NOMO-1 treated with DMSO at 0.1 percent for 48 hours (cell line): ENCODE data around the gene LRIG1.

ENCODE experiments used
- DNase-seq: peaks from one replicate; lab custom pipeline; 2025; ENCODE audit not compliant: unreplicated experiment; lab: John Stamatoyannopoulos, UW

The LRIG1 gene

DNA sequence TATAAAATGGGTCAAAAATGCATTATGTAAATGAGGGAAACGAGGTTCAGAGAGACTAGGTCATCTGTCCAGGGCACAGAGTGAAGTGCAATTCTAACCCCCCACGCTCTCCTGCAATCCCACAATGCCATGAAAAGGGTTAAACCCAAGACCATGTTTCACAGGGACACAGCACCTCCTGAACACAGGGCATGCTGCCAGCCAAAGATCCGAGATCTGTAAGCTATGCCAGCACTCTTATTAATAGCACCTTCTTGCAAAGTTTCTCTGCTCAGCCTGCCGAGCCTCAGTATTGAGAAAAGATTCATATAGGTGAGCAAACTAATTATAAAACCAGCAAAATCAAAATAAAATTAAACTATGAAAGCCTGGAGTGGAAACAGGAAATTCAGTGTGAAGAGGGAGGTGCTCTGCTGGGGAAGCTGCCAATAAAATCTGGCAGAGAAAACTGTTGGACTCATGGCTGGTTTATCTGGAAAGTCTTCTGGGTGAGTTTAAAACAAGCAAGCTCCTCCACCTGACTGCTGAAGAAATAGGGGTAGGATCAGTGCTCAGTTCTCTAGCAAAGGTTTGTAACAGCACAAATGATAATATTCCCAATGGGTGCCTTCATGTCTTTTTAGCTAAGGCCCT lies 50.3 kb downstream of the LRIG1 start:
- no peak for DNase-seq

DNA sequence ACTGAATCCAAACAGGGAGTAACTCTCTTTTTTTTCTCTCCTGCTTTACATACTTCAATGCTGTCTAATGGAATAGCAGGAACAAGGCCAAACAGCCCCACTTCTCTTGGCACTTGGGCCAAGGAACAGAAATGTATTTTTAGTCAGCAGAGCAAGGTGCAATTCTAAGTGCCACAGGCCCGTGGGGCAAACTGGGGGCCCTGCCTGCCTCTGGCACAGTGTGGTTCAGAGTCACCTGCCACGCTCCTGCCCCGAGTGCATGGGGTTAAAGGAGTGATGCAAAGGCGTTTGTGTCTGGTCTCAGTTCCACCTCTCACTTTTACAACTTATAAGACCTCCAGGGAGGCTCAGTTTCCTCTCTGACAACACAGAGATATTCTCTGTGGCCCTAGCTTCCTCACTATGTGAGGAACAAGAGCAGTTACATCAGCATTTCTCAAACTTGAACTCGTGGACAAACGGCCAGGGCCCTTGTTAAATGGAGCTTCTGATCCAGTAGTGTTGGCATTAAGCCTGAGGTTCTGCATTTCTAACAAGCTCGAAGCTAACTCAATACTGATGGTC lies 51.3 kb downstream of the LRIG1 start:
- DNase-seq = no peak

- DNase-seq = no peak
Measured at GRCh38 chr3:66444146-66444644, 56.6 kb downstream of the LRIG1 start.

DNA sequence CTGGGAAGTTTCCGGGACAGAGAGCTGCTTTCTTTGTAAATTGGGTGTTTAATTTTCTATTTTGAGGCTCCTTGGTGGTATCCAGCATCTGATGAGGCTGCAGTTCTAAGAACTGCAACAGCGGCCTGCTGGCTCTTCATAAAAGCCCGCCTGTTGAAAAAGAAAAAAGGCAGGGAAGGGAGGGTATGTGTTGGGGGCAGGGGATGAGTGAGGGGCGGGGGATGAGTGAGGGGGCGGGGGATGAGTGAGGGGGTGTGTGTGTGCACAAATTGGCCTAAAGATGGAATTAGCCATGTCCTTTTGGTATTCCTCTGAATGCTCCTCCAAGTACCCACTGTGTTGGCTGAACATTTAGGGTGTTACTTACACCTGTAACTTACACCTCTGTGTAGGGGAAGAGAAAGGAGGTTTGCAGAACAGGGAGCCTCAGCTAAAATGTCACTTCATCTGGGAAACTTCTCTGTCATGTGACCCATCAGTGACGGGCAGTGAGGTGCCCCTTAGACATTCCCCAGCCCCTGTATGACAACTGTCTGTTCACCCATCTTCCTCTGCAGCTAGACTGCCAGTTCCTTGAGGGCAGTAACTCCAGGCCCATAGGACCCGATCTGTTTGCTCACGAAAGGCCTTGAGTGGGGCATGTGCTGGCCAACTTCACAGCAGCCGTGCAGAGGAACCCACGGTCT lies 57.6 kb downstream of the LRIG1 start:
- DNase-seq = no peak

- no peak for DNase-seq
Measured at GRCh38 chr3:66442254-66443117, 58.3 kb downstream of the LRIG1 start.

- DNase-seq = no peak
Measured at GRCh38 chr3:66441692-66442091, 59.1 kb downstream of the LRIG1 start.

GRCh38 chr3:66441129-66441528 lies 59.7 kb downstream of the LRIG1 start:
- no peak for DNase-seq

DNA sequence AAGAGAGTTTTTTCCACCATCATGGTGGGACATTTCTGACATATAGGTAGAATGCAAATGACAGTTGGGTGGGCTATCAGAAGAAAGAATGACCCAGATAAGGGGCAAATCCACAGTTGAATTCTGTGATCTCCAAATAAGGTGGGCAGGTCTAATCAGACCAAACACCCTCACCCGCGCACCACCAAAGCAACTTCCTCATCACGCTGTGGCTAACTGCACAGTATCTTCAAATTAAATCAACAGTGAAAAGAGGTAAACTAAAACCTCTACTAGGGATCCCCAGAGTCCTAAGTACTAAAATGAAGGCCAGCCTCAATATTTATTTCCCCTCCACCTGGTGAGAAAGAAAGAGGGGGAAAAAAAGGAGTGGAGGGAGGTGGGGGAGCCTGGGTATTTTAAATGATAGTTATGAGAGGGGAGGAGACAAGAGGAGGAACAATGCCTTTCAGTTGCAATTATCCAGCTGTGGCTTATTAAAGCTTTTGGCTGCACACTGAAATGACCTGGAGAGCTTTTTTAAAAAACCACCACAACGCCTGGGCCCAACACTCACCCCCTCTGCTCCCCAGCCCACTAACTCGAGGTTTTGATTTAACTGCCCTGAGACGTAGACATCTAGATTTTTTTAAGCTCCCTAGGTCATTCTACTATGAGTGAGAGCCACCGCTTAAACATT lies 61.0 kb downstream of the LRIG1 start:
- DNase-seq = peak; percentile 81

DNA sequence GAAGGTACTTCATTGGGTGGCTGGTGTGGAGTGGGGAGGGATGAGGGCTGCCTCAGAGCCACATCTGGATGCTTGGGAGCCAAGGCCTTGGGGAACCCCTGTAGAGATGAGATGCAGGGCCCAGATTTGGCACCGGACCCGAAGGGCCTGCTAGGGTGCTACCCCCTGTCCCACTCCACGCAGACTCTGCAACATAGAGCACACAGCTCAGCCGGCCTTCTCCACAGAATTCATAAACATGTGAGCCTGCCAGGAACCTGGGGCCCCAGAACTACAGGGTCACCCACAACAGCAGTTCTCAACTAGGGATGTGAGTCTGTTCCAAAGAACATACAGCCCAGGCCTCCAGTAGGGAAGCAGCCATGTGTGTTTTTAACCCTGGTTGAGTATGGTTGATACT lies 62.8 kb downstream of the LRIG1 start:
- no peak for DNase-seq

GRCh38 chr3:66437341-66437929 lies 63.4 kb downstream of the LRIG1 start:
- no peak for DNase-seq

GRCh38 chr3:66435989-66436388 lies 64.8 kb downstream of the LRIG1 start:
- DNase-seq = no peak

- no peak for DNase-seq
Measured at GRCh38 chr3:66434726-66435125, 66.1 kb downstream of the LRIG1 start.

GRCh38 chr3:66433522-66433782 lies 67.4 kb downstream of the LRIG1 start:
- no peak for DNase-seq

DNA sequence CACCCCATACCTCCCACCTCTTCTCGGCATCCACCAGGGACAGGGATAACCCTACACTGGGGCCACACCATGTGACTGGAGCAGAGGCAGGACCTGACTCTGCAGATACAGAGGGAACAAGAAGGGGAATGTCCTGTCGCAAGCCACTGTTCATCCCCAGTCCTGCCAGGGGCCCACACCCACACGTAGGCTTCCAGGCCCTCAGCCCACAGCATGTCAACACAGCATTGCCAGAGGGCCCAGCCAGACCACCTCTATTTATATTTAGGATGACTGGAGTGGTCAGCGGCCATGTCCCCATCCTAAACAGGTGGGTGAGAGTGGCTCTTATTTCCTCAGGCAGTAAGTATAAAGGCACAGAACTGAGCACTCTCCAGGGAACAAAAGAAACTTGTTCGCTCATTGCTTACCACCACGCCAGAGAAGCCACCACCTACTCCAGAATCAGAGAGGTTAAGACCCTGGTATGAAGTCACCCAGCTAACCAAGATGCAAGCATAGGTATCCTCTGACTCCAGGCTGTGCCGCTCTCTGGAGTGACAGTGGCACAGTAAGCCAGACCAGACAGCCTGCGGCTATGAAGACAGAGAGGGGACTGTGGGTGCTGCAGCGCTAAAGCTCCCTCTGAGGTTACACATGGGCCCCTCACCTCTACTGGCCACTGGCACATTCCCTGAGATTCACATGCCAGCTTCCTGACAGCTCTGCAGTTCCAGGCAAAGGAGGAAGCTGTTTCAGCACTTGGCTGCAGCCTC lies 67.9 kb downstream of the LRIG1 start:
- DNase-seq = no peak

DNA sequence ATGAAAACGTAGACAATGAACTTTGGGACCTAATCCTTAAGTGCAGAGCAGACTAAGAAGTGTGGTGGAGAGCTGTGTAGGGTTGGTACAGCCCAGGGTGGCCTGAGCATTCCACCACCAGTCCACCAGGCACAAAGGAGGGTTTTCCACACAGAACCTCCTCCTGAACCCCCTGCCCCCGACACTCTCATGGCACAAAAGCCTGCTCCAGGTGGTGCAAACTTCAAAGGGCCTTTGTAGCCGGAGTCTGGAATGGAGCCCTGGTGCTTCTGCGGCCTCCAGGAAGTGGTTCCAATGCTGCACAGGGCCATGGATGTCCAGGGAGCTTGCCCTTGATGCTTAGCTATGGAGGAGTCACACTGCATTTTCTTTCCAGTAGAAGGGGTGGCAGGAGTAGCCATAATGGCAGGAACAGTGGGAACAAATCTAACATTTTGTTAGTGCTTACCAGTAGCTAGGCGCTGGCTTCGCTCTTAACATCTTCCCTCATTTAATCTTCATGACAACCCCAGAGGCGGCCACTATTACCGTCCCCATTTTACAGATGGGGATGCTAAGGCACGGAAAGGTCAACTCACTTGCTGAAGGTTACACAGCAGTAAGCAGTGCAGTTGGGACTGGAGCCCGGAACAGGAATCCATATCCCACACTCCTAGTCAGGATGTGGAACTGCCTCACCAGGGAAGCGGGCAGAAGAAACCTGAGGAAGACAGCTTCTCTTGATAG lies 68.6 kb downstream of the LRIG1 start:
- no peak for DNase-seq

- DNase-seq = no peak
Measured at GRCh38 chr3:66431494-66431893, 69.3 kb downstream of the LRIG1 start.

DNA sequence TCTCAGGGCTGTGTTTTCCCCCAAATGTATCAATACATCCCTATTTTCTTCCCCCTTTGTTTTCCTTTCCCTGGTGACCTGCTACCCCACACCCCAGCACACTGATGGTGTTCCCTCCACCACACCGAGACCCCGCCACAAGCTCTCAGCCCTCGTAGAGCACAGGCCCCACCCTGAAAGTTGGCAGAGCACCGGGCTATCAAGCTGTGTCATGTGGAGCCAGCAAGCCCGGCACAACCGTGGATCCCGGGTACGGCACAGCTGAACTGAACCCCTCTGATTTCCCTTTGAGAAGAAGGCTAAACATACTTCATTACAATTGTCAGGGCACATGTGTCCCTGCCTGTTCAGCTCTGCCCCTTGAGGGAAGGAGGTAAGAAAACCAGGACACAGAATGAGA lies 69.9 kb downstream of the LRIG1 start:
- DNase-seq = no peak

GRCh38 chr3:66428733-66429132 lies 72.1 kb downstream of the LRIG1 start:
- no peak for DNase-seq

GRCh38 chr3:66427951-66428474 lies 72.8 kb downstream of the LRIG1 start:
- DNase-seq = no peak
